NK-92 (cell line): ENCODE data around the gene UPK2.

Source experiments
- DNase-seq: peaks from one replicate; lab custom pipeline; 2025; ENCODE audit not compliant: unreplicated experiment; lab: John Stamatoyannopoulos, UW

Gene UPK2

GRCh38 chr11:118917481-118918127 lies 38.5 kb upstream of the UPK2 start:
- DNase-seq: no peak

GRCh38 chr11:118918128-118918685 lies 37.9 kb upstream of the UPK2 start:
- DNase-seq: no peak

GRCh38 chr11:118918686-118919280 lies 37.3 kb upstream of the UPK2 start:
- DNase-seq: no peak

- DNase-seq: no peak
These were observed 34.8 kb upstream of the UPK2 start for GRCh38 chr11:118921121-118921928.

- no peak for DNase-seq
These were observed 34.0 kb upstream of the UPK2 start for GRCh38 chr11:118921929-118922744.

GRCh38 chr11:118922745-118923627 lies 33.1 kb upstream of the UPK2 start:
- no peak for DNase-seq

- no peak for DNase-seq
These were observed 32.1 kb upstream of the UPK2 start for GRCh38 chr11:118923721-118924587.

- DNase-seq: no peak
These were observed 31.2 kb upstream of the UPK2 start for GRCh38 chr11:118924591-118925585.

- no peak for DNase-seq
These were observed 28.5 kb upstream of the UPK2 start for GRCh38 chr11:118927554-118928100.

GRCh38 chr11:118928101-118928869 lies 27.8 kb upstream of the UPK2 start:
- DNase-seq: peak; percentile 71

GRCh38 chr11:118928870-118929500 lies 27.1 kb upstream of the UPK2 start:
- no peak for DNase-seq

GRCh38 chr11:118929501-118930093 lies 26.5 kb upstream of the UPK2 start:
- DNase-seq: no peak

GRCh38 chr11:118930094-118930712 lies 25.9 kb upstream of the UPK2 start:
- no peak for DNase-seq

GRCh38 chr11:118931571-118931970 lies 24.5 kb upstream of the UPK2 start:
- no peak for DNase-seq

- no peak for DNase-seq
These were observed 22.6 kb upstream of the UPK2 start for GRCh38 chr11:118933486-118933885.

- no peak for DNase-seq
These were observed 20.7 kb upstream of the UPK2 start for GRCh38 chr11:118935376-118935775.
